HPDE6-E6E7 (cell line): ENCODE measurements around the gene IER5L.
"Not testable (repeated sequence)": the region's sequence is repeated elsewhere in the genome, so short reads cannot be mapped to it uniquely, and the experiment has no call there.

Experiments used
- DNase-seq: peaks from one replicate; pipeline ENCODE4 v3.0.0; 2011; ENCODE audit warnings: missing footprints; ENCODE audit errors: extremely low spot score

Gene IER5L

GRCh38 chr9:129178568-129179382, 714 bp upstream of the IER5L start:
- DNase-seq, result no peak

GRCh38 chr9:129177443-129177790, 644 bp downstream of the IER5L start:
- DNase-seq, result no peak

GRCh38 chr9:129176701-129177442, 1.2 kb downstream of the IER5L start:
- DNase-seq, result no peak

GRCh38 chr9:129175825-129176633, 2.0 kb downstream of the IER5L start:
- DNase-seq, result peak; percentile 89

- DNase-seq, result no peak
These were observed 2.6 kb downstream of the IER5L start for GRCh38 chr9:129175515-129175824.

GRCh38 chr9:129174724-129175514, 3.1 kb downstream of the IER5L start:
- no peak for DNase-seq

GRCh38 chr9:129174102-129174723, 3.8 kb downstream of the IER5L start:
- DNase-seq, result peak; percentile 79

GRCh38 chr9:129173296-129174101, 4.6 kb downstream of the IER5L start:
- no peak for DNase-seq

- no peak for DNase-seq
These were observed 5.2 kb downstream of the IER5L start for GRCh38 chr9:129172816-129173215.

- DNase-seq, result no peak
These were observed 5.9 kb downstream of the IER5L start for GRCh38 chr9:129171993-129172751.

GRCh38 chr9:129170229-129170628, 7.8 kb downstream of the IER5L start:
- no peak for DNase-seq

- DNase-seq, result peak; percentile 99
These were observed 11.2 kb downstream of the IER5L start for GRCh38 chr9:129166623-129167557.

- no peak for DNase-seq
These were observed 12.9 kb downstream of the IER5L start for GRCh38 chr9:129165198-129165597.

- no peak for DNase-seq
These were observed 13.7 kb downstream of the IER5L start for GRCh38 chr9:129164246-129164930.

GRCh38 chr9:129163753-129164152, 14.3 kb downstream of the IER5L start:
- no peak for DNase-seq

- not testable (repeated sequence) for DNase-seq
These were observed 14.8 kb downstream of the IER5L start for GRCh38 chr9:129163198-129163670.

GRCh38 chr9:129162497-129163197, 15.4 kb downstream of the IER5L start:
- DNase-seq, result no peak
